ENCODE data around the gene NBPF6. TPM values are rescaled to one million over a fixed set of nuclear protein-coding genes. Genes with fewer than 3 reads are reported as not detected.

Gene NBPF6
- total and polyA plus RNA-seq, 4 experiments from 2014 or later = not detected

DNA sequence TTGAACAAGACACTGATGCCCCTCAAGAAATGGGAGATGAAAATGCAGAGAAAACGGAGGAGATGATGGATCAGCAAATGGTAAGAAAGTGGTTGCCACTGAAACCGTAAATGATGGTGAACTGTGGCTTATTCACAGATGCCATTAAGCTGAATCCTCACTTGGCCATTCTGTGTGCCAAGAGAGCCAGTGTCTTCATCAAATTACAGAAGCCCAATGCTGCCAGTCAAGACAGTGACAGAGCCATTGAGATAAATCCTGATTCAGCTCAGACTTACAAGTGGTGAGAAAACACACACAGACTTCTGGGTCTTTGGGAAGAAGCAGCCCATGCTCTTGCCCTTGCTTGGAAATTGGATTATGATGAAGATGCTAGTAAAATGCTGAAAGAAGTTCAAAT lies 52.5 kb downstream of the NBPF6 start:
- H3K27me3 Mint-ChIP-seq = peaks cover 7 to 9% of the 10 kb centered on the region in 2 donors
- H3K4me1 Mint-ChIP-seq = no peaks in the 10 kb centered on the region
- H3K4me1 ChIP-seq (ENCODE audit: insufficient read depth, low read length) = peaks cover 22% of the 10 kb centered on the region
- H3K4me3 ChIP-seq (ENCODE audit: low read length in 2 of 2) = no peak overlapping the region
- H3K36me3 ChIP-seq (ENCODE audit: insufficient read depth, low read length) = no peaks in the 10 kb centered on the region
- no peak overlapping the region for H3K4me3 Mint-ChIP-seq
- no peaks in the 10 kb centered on the region for H3K9me3 Mint-ChIP-seq
- intact Hi-C loops (cut with micrococcal nuclease) = no loop called here
- no peak for DNase-seq
- ChIA-PET POLR2A (ENCODE audit: partially characterized antibody) (no interaction called here), CTCF (ENCODE audit: partially characterized antibody) (interaction anchor here (2.5 kb wide), 1 partner anchor 8 kb away, joined by 8 read pairs; no protein-coding TSS in a partner anchor)
- H3K27me3 ChIP-seq (ENCODE audit: insufficient read depth, low read length) = no peaks in the 10 kb centered on the region
- no peaks in the 10 kb centered on the region for H3K36me3 Mint-ChIP-seq
- H3K27ac Mint-ChIP-seq = no peak overlapping the region
- H3K27ac ChIP-seq (ENCODE audit: low read depth, low read length) = no peak overlapping the region
- no peaks in the 10 kb centered on the region for H3K9me3 ChIP-seq (ENCODE audit: control insufficient read depth in 1 of 2, low read length in 2 of 2)

DNA sequence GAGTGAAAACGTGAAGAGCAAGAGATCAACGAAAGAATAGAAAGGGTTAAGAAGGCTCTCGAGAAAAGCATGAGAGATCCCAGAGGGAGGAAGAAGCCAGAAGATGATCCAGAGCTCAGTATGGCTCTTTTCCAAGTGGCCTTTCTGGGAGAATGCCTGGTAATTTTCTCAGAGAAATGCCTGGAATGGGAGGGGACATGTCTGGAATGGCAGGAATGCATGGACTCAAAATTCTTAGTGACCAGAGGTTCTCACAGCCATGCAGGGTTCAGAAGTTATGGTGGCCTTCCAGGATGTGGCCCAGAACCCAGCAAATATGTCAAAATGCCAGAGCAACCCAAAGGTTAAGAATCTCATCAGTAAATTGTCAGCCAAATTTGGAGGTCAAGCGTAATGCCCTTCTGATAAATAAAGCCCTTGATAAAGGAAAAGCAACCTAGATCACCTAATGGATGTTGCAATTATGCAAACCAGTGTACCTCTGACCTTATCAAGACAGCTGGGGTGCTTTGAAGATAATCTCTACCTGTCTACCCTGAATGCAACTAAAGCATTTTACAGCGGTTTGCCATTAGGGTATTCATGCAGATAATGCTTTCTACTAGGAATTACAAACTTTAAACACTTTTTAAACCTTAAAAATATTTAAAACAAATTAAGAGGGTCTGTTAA lies 53.1 kb downstream of the NBPF6 start:
- no peaks in the 10 kb centered on the region for H3K4me1 Mint-ChIP-seq
- H3K27me3 Mint-ChIP-seq = peaks cover 9% of the 10 kb centered on the region in 2 donors
- POLR2A ChIA-PET (ENCODE audit: partially characterized antibody) = no interaction called here
- Histone ChIP-seq H3K4me1 (ENCODE audit: insufficient read depth, low read length) (peaks cover 22% of the 10 kb centered on the region), H3K9me3 (ENCODE audit: control insufficient read depth in 1 of 2, low read length in 2 of 2) (no peaks in the 10 kb centered on the region), H3K36me3 (ENCODE audit: insufficient read depth, low read length) (no peaks in the 10 kb centered on the region), H3K4me3 (ENCODE audit: low read length in 2 of 2) (no peak overlapping the region), H3K27ac (ENCODE audit: low read depth, low read length) (no peak overlapping the region), H3K27me3 (ENCODE audit: insufficient read depth, low read length) (no peaks in the 10 kb centered on the region)
- no peaks in the 10 kb centered on the region for H3K36me3 Mint-ChIP-seq
- DNase-seq = no peak
- H3K4me3 Mint-ChIP-seq = no peak overlapping the region
- intact Hi-C loops (cut with micrococcal nuclease) = no loop called here
- CTCF ChIA-PET (ENCODE audit: partially characterized antibody) = interaction anchor here (2.5 kb wide), 1 partner anchor 8 kb away, joined by 8 read pairs; no protein-coding TSS in a partner anchor
- no peak overlapping the region for H3K27ac Mint-ChIP-seq
- no peaks in the 10 kb centered on the region for H3K9me3 Mint-ChIP-seq

DNA sequence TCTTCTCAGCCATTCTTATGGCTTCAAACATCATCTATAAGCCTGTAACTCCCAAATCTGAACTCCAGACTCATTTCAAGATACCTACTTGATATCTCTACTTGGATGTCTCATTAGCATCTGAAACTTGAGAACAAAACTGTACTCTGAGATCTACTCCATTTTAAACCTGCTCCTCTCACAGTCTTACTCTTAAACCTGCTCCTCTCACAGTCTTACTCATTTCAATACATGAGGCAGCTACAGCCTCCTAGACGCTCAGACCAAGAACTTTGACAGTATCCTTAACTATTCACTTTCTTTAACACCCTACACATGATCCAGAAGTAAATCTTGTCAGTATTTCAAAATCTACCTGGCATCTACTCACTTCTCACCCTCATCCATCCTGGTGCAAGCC lies 54.3 kb downstream of the NBPF6 start:
- Histone ChIP-seq H3K27me3 (ENCODE audit: insufficient read depth, low read length) (no peaks in the 10 kb centered on the region), H3K36me3 (ENCODE audit: insufficient read depth, low read length) (no peaks in the 10 kb centered on the region), H3K4me1 (ENCODE audit: insufficient read depth, low read length) (peaks cover 22% of the 10 kb centered on the region), H3K9me3 (ENCODE audit: control insufficient read depth in 1 of 2, low read length in 2 of 2) (no peaks in the 10 kb centered on the region), H3K4me3 (ENCODE audit: low read length in 2 of 2) (no peak overlapping the region), H3K27ac (ENCODE audit: low read depth, low read length) (no peak overlapping the region)
- Mint-ChIP-seq H3K27ac (no peak overlapping the region), H3K36me3 (no peaks in the 10 kb centered on the region), H3K9me3 (no peaks in the 10 kb centered on the region), H3K27me3 (peaks cover 7 to 9% of the 10 kb centered on the region in 2 donors), H3K4me3 (no peak overlapping the region), H3K4me1 (no peaks in the 10 kb centered on the region)
- CTCF ChIA-PET (ENCODE audit: partially characterized antibody) = interaction anchor here (1.2 kb wide), 1 partner anchor 57 kb away, joined by 7 read pairs; the partner anchor contains the start of gene EEIG2
- POLR2A ChIA-PET (ENCODE audit: partially characterized antibody) = interaction anchor here (1.2 kb wide), 1 partner anchor 57 kb away, joined by 5 read pairs; no protein-coding TSS in a partner anchor
- no peak for DNase-seq
- intact Hi-C loops (cut with micrococcal nuclease) = no loop called here

DNA sequence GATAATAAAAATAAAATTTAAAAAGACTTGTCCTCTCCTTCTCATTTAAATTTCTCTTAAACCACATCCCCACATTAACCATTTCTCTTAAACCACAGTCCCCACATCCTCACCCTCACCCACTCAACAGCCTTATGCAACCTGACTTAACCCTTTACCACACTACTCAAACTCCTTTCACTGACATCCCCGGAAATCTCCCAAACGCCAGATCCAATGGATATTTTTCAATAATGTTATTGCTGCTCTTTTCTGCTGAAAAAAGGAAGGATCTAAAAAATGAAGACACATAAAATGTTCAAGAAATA lies 55.6 kb downstream of the NBPF6 start:
- peak; percentile 10 to 39 (median 32) for DNase-seq
- Mint-ChIP-seq H3K36me3 (no peaks in the 10 kb centered on the region), H3K27me3 (peaks cover 6 to 9% of the 10 kb centered on the region in 2 donors), H3K4me3 (no peak overlapping the region), H3K27ac (no peak overlapping the region), H3K9me3 (no peaks in the 10 kb centered on the region), H3K4me1 (no peaks in the 10 kb centered on the region)
- CTCF ChIA-PET (ENCODE audit: partially characterized antibody) = interaction anchor here (1.2 kb wide), 1 partner anchor 55 kb away, joined by 7 read pairs; the partner anchor contains the start of gene EEIG2
- Histone ChIP-seq H3K27ac (ENCODE audit: low read depth, low read length) (no peak overlapping the region), H3K36me3 (ENCODE audit: insufficient read depth, low read length) (no peaks in the 10 kb centered on the region), H3K9me3 (ENCODE audit: control insufficient read depth in 1 of 2, low read length in 2 of 2) (no peaks in the 10 kb centered on the region), H3K4me3 (ENCODE audit: low read length in 2 of 2) (no peak overlapping the region), H3K27me3 (ENCODE audit: insufficient read depth, low read length) (no peaks in the 10 kb centered on the region), H3K4me1 (ENCODE audit: insufficient read depth, low read length) (peaks cover 22% of the 10 kb centered on the region)
- POLR2A ChIA-PET (ENCODE audit: partially characterized antibody) = interaction anchor here (0.8 to 1.2 kb wide), 3 partner anchors 54 to 172 kb away, joined by 3 to 5 read pairs (median 3); no protein-coding TSS in a partner anchor
- intact Hi-C loops (cut with micrococcal nuclease) = no loop called here

DNA sequence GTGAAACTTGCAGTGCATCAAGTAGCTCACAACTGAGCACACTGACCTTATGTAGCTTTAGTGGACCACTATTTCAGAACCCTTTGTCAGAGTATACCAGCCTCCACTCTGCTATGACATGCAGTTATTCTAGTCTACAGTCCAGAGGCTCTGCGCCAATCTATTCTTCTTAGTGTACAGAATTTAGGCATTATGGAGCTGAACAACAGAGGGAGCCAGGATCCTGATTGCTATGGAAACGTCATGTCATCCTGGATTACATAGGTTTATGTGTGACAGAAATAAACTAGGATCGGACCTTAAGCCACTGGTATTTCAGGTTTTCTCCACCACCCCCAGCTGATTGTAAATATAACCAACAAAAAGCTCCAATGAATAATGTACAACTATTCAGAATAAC lies 61.6 kb downstream of the NBPF6 start:
- H3K36me3 ChIP-seq (ENCODE audit: insufficient read depth, low read length) = no peaks in the 10 kb centered on the region
- no peaks in the 10 kb centered on the region for H3K4me1 ChIP-seq (ENCODE audit: insufficient read depth, low read length)
- H3K9me3 ChIP-seq (ENCODE audit: control insufficient read depth in 1 of 2, low read length in 2 of 2) = no peaks in the 10 kb centered on the region
- H3K4me3 ChIP-seq (ENCODE audit: low read length in 2 of 2) = no peak overlapping the region
- no peaks in the 10 kb centered on the region for H3K27me3 ChIP-seq (ENCODE audit: insufficient read depth, low read length)
- Mint-ChIP-seq H3K4me1 (no peaks in the 10 kb centered on the region), H3K4me3 (no peak overlapping the region), H3K9me3 (no peaks in the 10 kb centered on the region), H3K27me3 (peaks cover 2 to 4% of the 10 kb centered on the region in 2 donors), H3K36me3 (no peaks in the 10 kb centered on the region), H3K27ac (no peak overlapping the region)
- intact Hi-C loops (cut with micrococcal nuclease) = loop anchor here (1.0 to 5.0 kb wide), 5 partner anchors 50 to 729 kb away; partner anchors contain the start of gene PRPF38B
- CTCF ChIA-PET (ENCODE audit: partially characterized antibody) = interaction anchor here (0.6 to 11.4 kb wide), 14 partner anchors 10 to 730 kb away, joined by 3 to 225 read pairs (median 4); partner anchors contain the start of genes EEIG2 and PRPF38B
- H3K27ac ChIP-seq (ENCODE audit: low read depth, low read length) = no peak overlapping the region
- POLR2A ChIA-PET (ENCODE audit: partially characterized antibody) = interaction anchor here (1.9 to 2.9 kb wide), 3 partner anchors 49 to 149 kb away, joined by 9 to 32 read pairs (median 22); partner anchors contain the start of genes EEIG2 and HENMT1
- no peak for DNase-seq

DNA sequence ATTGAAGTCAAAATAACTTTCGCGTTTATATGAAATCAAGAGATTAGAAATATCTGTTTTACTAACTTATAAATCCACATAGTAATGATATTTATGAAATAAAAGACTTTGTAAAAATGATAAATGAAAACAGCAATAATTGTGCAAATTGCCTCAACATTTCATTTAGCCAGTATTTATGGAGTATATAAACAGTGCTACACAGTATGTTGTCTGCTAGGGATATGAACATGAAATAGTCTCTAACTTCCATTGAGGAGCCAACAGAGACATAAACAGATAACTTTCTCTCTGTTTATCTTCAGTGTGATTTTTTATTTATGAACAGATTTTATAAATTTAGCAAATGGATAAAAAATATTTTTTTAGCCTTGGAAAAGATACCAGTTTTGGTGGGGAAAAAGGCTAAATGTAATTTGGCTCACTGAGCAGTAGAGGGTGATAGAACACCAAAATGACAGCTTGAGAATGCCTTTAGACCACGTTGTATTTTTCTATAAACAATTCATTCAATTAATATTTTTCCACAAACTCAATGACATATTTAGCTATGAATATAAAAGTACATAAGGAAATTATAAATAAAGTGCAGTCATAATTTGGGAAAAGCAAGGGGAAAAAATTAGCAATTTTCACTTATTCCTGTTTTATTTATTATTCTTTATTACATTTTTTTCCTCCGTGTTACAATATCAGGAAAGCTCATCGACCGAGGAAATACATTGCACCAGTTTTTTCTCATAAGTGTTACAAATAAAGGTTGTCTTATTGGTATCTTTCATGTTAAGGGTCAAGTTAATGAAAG lies 62.3 kb downstream of the NBPF6 start:
- Histone ChIP-seq H3K4me3 (ENCODE audit: low read length in 2 of 2) (no peak overlapping the region), H3K27me3 (ENCODE audit: insufficient read depth, low read length) (no peaks in the 10 kb centered on the region), H3K4me1 (ENCODE audit: insufficient read depth, low read length) (no peaks in the 10 kb centered on the region), H3K36me3 (ENCODE audit: insufficient read depth, low read length) (no peaks in the 10 kb centered on the region), H3K9me3 (ENCODE audit: control insufficient read depth in 1 of 2, low read length in 2 of 2) (no peaks in the 10 kb centered on the region), H3K27ac (ENCODE audit: low read depth, low read length) (no peak overlapping the region)
- POLR2A ChIA-PET (ENCODE audit: partially characterized antibody) = interaction anchor here (0.9 to 2.9 kb wide), 5 partner anchors 49 to 180 kb away, joined by 6 to 32 read pairs (median 9); partner anchors contain the start of genes EEIG2, HENMT1 and PRPF38B
- Mint-ChIP-seq H3K27me3 (peaks cover 2 to 5% of the 10 kb centered on the region in 2 donors), H3K4me1 (no peaks in the 10 kb centered on the region), H3K36me3 (no peaks in the 10 kb centered on the region), H3K9me3 (no peaks in the 10 kb centered on the region), H3K27ac (no peak overlapping the region), H3K4me3 (no peak overlapping the region)
- peak; percentile 35 to 58 (median 53) for DNase-seq
- CTCF ChIA-PET (ENCODE audit: partially characterized antibody) = interaction anchor here (0.7 to 11.4 kb wide), 14 partner anchors 10 to 731 kb away, joined by 3 to 225 read pairs (median 4); partner anchors contain the start of genes EEIG2, PRPF38B and SLC25A24
- intact Hi-C loops (cut with micrococcal nuclease) = loop anchor here (1.0 to 5.0 kb wide), 5 partner anchors 49 to 730 kb away; partner anchors contain the start of gene PRPF38B

DNA sequence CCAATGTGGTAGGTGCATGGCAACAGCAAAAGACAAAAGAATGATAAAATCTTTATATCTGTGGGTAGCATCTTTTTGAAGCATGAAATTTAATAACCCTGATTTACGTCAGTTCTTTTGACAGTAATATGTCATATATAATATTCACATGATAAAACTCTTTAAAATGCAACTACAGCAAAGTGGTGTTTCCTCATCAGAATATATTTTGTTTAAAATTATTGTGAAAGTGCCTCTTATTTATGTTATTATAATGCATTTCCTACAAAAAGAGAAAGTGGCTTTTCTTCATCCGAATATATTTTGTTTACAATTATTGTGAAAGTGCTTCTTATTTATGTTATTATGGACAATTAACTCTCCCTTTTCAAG lies 62.9 kb downstream of the NBPF6 start:
- Histone ChIP-seq H3K9me3 (ENCODE audit: control insufficient read depth in 1 of 2, low read length in 2 of 2) (no peaks in the 10 kb centered on the region), H3K4me3 (ENCODE audit: low read length in 2 of 2) (no peak overlapping the region), H3K36me3 (ENCODE audit: insufficient read depth, low read length) (no peaks in the 10 kb centered on the region), H3K27ac (ENCODE audit: low read depth, low read length) (no peak overlapping the region), H3K4me1 (ENCODE audit: insufficient read depth, low read length) (no peaks in the 10 kb centered on the region), H3K27me3 (ENCODE audit: insufficient read depth, low read length) (no peaks in the 10 kb centered on the region)
- intact Hi-C loops (cut with micrococcal nuclease) = loop anchor here (5.0 kb wide), 1 partner anchor 731 kb away; no protein-coding TSS in a partner anchor
- ChIA-PET POLR2A (ENCODE audit: partially characterized antibody) (interaction anchor here (0.9 to 2.9 kb wide), 5 partner anchors 48 to 179 kb away, joined by 6 to 32 read pairs (median 9); partner anchors contain the start of genes EEIG2, HENMT1 and PRPF38B), CTCF (ENCODE audit: partially characterized antibody) (interaction anchor here (0.7 to 11.4 kb wide), 10 partner anchors 9 to 312 kb away, joined by 3 to 225 read pairs (median 5); partner anchors contain the start of genes EEIG2, PRPF38B and SLC25A24)
- H3K9me3 Mint-ChIP-seq = no peaks in the 10 kb centered on the region
- H3K27me3 Mint-ChIP-seq = peaks cover 2 to 3% of the 10 kb centered on the region in 2 donors
- DNase-seq = no peak
- no peaks in the 10 kb centered on the region for H3K36me3 Mint-ChIP-seq
- H3K4me1 Mint-ChIP-seq = no peaks in the 10 kb centered on the region
- H3K4me3 Mint-ChIP-seq = no peak overlapping the region
- no peak overlapping the region for H3K27ac Mint-ChIP-seq

Data from CD4-positive, alpha-beta memory T cell (primary cell).